Stimulated activated CD8-positive, alpha-beta memory T cell treated with anti-CD3 and anti-CD28 coated beads, Interleukin-2, amount 100 ng/mL, for 1 hour (primary cell): ENCODE data around the gene NPR1.
"Not testable (repeated sequence)": the region's sequence is repeated elsewhere in the genome, so short reads cannot be mapped to it uniquely, and the experiment has no call there.

Source experiments
- DNase-seq, 2 donors: peaks; one replicate each; pipeline ENCODE4 v3.0.0-alpha.2; 2020; ENCODE audit warnings: low read depth in 2 of 2

NPR1 gene

GRCh38 chr1:153678519-153679336, at the start of gene NPR1:
NPR1 (plus strand) TSS chr1:153678688; CDS start chr1:153679109, 421 bp downstream.
- DNase-seq: no peak

DNA sequence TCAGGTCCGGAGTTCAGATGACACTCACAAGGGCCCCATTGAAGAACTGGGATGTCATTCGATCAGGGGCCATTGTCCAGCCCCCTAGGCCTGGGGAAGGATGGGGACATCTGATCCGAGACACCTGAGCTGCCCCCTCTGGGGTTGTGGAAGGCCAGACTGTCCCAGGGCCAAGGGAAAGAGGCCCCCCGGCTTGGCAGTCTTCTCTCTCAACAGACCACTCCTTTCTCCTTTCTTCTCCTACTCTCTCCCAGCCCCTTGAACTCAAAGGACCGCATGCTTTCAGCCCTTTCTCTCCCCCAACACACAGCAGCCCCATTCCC, 49.2 kb upstream of the NPR1 start:
- no peak for DNase-seq

GRCh38 chr1:153629971-153630370, 48.5 kb upstream of the NPR1 start:
- no peak for DNase-seq

DNA sequence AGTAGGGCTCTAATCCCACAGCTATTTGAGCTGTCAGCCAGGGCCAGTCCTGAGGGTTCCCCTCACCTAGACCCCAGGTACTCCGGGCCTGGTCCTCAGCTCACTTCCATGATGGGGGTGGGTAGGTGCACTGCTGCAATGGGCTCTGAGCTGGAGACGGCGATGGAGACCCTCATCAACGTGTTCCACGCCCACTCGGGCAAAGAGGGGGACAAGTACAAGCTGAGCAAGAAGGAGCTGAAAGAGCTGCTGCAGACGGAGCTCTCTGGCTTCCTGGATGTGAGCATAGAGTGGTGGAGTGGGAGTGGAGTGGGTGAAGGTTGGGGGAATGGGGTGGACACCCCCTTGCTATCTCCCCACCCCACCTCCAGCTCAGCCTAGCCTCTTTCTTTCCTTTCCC, 48.1 kb upstream of the NPR1 start:
- no peak for DNase-seq

DNA sequence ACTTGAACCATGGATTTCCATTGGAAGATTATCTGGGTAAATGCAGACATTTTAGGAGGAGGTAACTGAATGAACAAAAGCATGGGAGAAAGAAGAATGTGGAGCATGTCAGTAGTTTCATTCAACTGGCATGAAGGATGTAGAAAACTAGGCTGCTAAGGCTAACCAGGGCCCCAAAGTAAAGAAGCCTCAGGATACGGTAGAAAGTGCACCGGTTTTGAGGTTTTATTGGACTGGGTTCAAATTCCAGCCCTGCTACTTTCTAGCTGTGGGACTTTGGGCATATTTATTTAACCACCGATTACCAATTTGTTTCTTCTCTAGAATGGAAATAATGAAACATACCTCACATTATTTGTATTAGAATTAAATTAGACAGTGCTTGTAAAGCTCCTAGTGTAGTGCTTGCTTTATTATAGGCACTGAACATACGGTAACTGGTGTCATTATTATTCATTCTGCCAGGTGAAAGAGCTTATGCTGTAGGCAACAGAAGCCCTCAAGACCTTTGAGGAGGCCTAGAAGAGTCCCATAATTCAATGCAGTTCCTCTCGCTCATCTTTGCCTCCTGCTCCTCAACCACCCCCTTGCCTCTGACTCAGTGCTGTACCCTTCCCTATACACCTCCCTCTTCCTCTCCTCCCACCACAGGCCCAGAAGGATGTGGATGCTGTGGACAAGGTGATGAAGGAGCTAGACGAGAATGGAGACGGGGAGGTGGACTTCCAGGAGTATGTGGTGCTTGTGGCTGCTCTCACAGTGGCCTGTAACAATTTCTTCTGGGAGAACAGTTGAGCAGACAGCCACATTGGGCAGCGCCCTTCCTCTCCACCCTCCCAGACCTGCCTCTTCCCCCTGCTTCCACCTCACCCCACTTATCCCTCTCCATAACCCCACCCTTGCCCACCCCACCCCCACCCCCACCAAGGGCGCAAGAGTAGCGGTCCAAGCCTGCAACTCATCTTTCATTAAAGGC, 47.2 kb upstream of the NPR1 start:
- no peak for DNase-seq

GRCh38 chr1:153633161-153633753, 45.2 kb upstream of the NPR1 start:
- no peak for DNase-seq

DNA sequence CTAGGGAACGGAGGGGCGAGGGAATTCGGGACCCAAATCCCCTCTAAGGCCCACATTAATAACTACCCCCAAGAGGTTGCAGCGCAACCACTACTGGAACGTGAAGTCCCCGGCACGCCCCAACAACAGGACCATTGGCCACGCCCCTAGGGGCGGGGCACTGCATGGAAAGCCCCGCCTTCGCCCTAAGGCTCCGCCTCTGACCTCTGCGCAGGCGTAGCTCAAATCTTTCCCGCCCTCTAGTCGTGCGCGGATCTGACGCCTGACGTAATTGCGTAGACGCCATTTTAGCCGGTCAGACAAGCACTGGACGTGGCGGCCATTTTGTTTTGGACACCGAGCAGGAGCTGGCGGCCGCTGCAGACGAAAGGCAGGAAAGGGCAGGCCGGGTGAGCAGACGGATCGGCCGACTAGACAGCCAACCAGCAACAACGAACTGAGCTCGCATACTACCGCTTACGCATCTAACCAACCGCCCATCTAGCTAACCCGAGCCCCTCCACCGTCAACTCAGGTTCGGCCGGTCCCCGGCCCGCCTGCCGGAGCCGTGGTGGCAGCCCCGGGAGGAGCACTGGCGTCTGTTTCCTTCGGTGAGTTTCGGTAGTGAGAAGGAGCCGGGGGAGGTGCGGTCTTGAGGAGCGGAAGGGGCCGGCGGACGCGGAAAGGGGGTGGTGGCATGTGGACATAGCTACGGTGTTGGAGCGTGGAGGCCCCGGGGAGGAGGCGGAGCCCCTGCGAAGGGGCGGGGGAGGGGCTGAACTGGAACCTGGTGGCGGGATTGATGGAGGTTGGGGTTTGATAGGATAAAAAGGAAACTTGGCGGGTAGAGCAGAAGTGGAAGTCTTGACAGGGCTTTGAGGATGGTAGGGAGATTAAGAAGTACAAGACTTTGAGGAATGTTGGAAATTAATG, 44.5 kb upstream of the NPR1 start, which contains the start of gene CHTOP:
CHTOP (plus strand) TSS at position 313 of the 912 bp plus-strand sequence. CDS start 2,523 bp downstream, outside the sequence.
- peak; percentile 92 to 94 for DNase-seq

- DNase-seq: no peak
Measured at GRCh38 chr1:153635872-153636271, 42.6 kb upstream of the NPR1 start.

DNA sequence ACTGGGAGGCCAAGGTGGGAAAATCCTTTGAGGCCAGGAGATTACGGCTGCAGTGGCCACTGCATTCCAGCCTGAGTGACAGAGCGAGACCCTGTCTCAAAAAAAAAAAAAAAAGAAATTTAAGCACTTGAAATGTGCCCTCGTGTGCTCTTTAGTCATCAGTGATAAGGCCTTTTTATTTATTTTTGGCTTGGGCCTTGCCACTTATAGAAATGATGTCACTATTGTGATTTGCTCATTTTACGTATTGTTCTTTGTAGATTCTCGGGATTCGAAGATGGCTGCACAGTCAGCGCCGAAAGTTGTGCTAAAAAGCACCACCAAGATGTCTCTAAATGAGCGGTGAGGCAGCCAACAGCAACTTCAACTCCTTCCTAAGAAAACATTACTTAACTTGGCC, 42.2 kb upstream of the NPR1 start:
- DNase-seq: no peak

DNA sequence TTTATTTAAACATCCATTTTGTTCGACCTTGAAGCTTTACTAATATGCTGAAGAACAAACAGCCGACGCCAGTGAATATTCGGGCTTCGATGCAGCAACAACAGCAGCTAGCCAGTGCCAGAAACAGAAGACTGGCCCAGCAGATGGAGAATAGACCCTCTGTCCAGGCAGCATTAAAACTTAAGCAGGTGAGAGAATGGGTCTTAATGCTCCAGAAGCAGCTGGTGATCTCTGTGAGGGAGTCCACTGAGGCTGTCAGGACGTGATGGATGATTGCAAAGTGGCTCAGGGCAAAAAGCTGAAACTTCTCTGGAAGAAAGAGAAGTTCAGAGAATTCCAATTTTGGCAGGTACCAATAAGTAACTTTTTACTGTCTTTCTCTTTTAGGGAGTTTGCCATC, 40.2 kb upstream of the NPR1 start:
- no peak for DNase-seq

- DNase-seq: no peak
Measured at GRCh38 chr1:153639280-153639679, 39.2 kb upstream of the NPR1 start.

DNA sequence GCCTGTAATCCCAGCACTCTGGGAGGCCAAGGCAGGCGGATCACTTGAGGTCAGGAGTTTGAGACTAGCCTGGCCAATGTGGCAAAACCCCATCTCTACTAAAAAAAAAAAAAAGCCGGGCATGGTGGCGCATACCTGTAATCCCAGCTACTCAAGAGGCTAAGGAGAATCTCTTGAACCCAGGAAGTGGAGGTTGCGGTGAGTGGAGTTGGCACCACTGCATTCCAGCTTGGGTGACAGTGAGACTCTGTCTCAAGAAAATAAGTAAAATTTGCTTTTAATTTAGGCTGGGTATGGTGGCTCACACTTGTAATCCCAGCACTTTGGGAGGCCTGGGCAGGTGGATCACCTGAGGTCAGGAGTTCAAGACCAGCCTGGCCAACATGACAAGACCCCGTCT, 38.3 kb upstream of the NPR1 start:
- not testable (repeated sequence) for DNase-seq

GRCh38 chr1:153640861-153641260, 37.6 kb upstream of the NPR1 start:
- no peak for DNase-seq

DNA sequence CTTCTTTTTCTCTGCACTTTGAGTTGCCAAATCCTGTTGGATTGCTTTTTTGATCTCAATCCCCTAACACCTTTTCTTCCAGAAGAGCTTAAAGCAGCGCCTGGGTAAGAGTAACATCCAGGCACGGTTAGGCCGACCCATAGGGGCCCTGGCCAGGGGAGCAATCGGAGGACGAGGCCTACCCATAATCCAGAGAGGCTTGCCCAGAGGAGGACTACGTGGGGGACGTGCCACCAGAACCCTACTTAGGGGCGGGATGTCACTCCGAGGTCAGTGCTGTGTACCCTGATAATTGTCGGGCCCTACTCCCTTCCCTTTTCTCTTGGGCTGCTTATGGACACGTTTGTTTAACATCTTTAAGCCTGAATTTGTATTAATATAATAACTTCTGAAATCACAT, 36.3 kb upstream of the NPR1 start:
- DNase-seq: no peak

- DNase-seq: no peak
Measured at GRCh38 chr1:153643100-153643499, 35.4 kb upstream of the NPR1 start.

DNA sequence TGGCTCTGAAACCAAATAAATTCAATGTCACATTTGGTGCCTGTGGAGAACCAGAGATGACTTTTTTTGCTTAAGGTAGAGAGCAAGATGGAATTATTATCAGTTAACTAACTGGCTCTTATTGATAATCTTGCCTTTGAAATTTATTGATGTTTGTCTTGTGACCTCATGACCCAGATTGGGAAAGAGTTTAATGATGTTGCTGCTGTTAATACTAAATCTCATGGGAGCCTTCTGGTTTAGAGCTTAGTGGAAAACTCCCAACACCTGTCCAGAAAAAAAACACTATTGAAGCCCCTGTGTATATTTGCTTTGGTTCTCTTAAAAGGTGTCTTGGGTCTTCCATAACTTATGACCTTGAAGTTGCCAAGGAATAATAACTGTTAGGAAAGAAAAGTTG, 34.7 kb upstream of the NPR1 start:
- no peak for DNase-seq

GRCh38 chr1:153646672-153647345, 31.7 kb upstream of the NPR1 start:
- DNase-seq: no peak

GRCh38 chr1:153647346-153647714, 31.2 kb upstream of the NPR1 start:
- no peak for DNase-seq

- DNase-seq: no peak
Measured at GRCh38 chr1:153648000-153648643, 30.4 kb upstream of the NPR1 start.
